ENCODE data around the gene DTYMK. TPM values are rescaled to one million over a fixed set of nuclear protein-coding genes. Genes with fewer than 3 reads are reported as not detected.

The DTYMK gene
- total and polyA plus RNA-seq, 10 of the 15 experiments (the other 5 are each of a cell fraction or from before 2014, with no cell fraction given): 7.0 to 220 (median 59.3) TPM

GRCh38 chr2:241673189-241673663 lies 13.4 kb downstream of the DTYMK start (continued):
- TF ChIP-seq SMARCA5 (IDR thresholded peaks at IDR 0.05) (no peak), ATF7 (IDR thresholded peaks at IDR 0.05; ENCODE audit: low read depth) (no peak), ZBTB11 (CRISPR knock-in tag; IDR thresholded peaks at IDR 0.05) (no peak), SP1 (IDR thresholded peaks at IDR 0.05; ENCODE audit: low read depth, low read length) (no peak), CHD4 (IDR thresholded peaks at IDR 0.05) (no peak), TCF7 (IDR thresholded peaks at IDR 0.05; ENCODE audit: borderline replicate concordance) (no peak), STAT1 (conservative IDR thresholded peaks at IDR 0.05) (no peak)

GRCh38 chr2:241672243-241673188 lies 14.1 kb downstream of the DTYMK start:
- H3K79me2 ChIP-seq (ENCODE audit: control insufficient read depth, insufficient read depth, low read length): no peaks in the 10 kb centered on the region
- in situ Hi-C loops (cut with MboI): no loop called here
- ChIA-PET RAD21 (ENCODE audit: unreplicated experiment) (no interaction called here), CTCF (no interaction called here), POLR2A (no interaction called here), SMC1A (ENCODE audit: uncharacterized antibody, unreplicated experiment) (no interaction called here)
- no peaks in the 10 kb centered on the region for H3K27me3 ChIP-seq (replicated peaks in 1 of 2; ENCODE audit: control insufficient read depth in 2 of 2, insufficient read depth in 2 of 2, low read length in 1 of 2)
- no peaks in the 10 kb centered on the region for H3K4me1 ChIP-seq (ENCODE audit: control insufficient read depth, insufficient read depth, low read length)
- peak; percentile 41 for ATAC-seq
- no peak for TF ChIP-seq NFYB (IDR thresholded peaks at IDR 0.05; ENCODE audit: insufficient read depth, low read depth, low read length)
- TF ChIP-seq RCOR1 (conservative IDR thresholded peaks at IDR 0.05; ENCODE audit: low read depth, low read length): no peak
- no peak for TF ChIP-seq FOXK2 (IDR thresholded peaks at IDR 0.05)
- no peak for TF ChIP-seq KDM1A (IDR thresholded peaks at IDR 0.05; ENCODE audit: borderline replicate concordance)
- WGBS (ENCODE audit: insufficient coverage, insufficient replicate concordance, low lambda C conversion rate, missing lambda C conversion rate): 87% methylated on average over 42 of the region's 42 CpGs
- no peak overlapping the region for H3K27ac ChIP-seq (ENCODE audit: control insufficient read depth, insufficient read depth)
- no peak overlapping the region for H2AFZ ChIP-seq (ENCODE audit: control insufficient read depth, low read depth, low read length)
- TSS peak; percentile 54 for BruUV-seq (replicated peaks)
- no peak for DNase-seq (ENCODE audit: low read depth, low spot score)
- H3K36me3 ChIP-seq (ENCODE audit: control insufficient read depth in 2 of 2, insufficient read depth in 2 of 2, low read length in 1 of 2): peaks cover 0 to 11% of the 10 kb centered on the region in 2 experiments; a peak in 3 of 4 replicates
- H4K20me1 ChIP-seq (ENCODE audit: control insufficient read depth, insufficient read depth): no peaks in the 10 kb centered on the region
- no peak overlapping the region for H3K9ac ChIP-seq (ENCODE audit: control insufficient read depth, insufficient read depth, low read length)
- no peak overlapping the region for H3K4me2 ChIP-seq (ENCODE audit: control insufficient read depth, insufficient read depth)
- intact Hi-C loops (cut with micrococcal nuclease; ENCODE audit: unreplicated experiment): no loop called here
- no peak overlapping the region for H3K4me3 ChIP-seq
- H3K9me3 ChIP-seq (replicated peaks; ENCODE audit: control insufficient read depth, insufficient read depth, low read length): no peaks in the 10 kb centered on the region
- no peak for FAIRE-seq

Data from GM12878 (cell line).